Right hindlimb (tissue), 1 donor: ENCODE results near the gene ASMTL.
"Not testable (repeated sequence)": the region's sequence is repeated elsewhere in the genome, so short reads cannot be mapped to it uniquely, and the experiment has no call there.

Experiments
- DNase-seq: peaks from one replicate; pipeline ENCODE4 v3.0.0-alpha.2; 2018

The ASMTL gene

DNA sequence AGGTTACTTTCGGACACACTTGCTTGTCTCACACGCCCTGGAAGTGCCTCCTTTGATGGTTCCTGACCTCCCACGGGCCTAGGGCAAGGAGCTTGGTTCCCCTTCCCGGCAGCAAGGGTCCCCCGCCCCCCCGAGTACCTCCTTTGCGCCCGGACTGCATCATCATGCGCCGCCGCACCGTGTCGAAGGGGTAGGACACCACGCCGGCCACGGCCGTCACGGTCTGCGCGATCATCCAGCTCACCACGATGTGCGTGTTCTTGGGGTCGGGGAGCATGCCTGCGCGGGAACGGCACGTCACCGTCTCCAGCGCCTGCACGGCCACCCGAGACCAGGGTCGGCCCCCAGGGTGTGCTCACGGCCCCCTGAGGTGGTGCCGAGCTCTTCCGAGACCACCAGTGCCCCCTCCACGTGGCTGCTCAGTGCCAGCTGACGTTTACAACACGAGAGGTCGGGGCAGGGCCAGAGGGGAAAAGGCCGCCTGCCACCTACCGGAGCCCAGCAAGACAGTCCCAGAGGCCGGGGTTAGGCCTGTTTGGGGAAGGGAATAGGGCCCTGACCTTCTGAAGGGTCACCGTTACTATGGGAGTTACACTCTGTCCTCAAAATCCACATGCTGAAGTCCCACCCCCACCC, 65.5 kb downstream of the ASMTL start:
- no peak for DNase-seq

- no peak for DNase-seq
Measured at GRCh38 chrX:1386338-1387127, 66.2 kb downstream of the ASMTL start.

DNA sequence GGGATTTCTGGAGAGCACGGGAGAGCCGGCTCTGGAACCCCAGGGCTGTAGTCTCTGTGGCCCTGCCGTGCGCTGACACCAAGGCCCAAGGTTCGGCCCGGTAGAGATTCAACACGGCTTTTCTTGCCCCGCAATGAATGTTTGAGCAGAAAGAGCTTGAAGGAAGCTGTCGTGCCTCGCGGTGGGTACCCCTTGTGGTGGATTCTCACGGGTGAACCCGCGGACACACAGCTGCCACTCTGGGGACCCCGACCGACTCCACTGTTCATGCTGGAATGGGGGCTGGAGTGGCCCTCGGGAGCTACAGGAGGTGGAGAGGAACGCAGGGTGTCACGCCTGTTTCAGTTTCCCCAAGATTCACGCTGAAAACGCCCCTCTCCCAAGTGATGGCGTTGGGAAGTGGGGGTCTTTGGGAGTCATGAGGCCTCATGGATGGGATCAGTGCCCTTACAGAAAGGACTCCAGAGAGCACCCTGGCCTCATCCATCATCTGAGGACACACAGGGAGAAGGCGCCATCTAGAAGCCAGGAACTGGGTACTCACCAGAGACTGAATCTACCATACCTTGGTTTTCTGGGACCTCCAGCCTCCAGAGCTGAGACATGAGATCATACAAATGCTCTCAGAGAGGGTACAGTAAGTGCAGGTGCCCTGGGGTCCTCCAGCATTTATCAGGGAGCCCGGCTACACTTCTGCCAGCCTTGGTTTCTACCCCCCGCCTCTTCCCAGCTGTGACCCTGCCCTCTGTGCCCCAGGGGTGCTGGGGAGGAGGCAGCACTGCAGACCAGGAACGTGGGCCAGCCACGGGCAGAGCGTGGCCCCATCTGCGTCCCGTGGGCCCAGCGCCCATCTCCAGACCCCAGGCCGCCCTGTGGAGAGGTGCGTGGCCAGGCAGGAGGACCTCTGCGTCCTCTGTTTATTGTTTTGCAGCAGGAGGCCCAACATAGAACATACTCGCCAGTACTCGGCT, 67.2 kb downstream of the ASMTL start:
- no peak for DNase-seq

GRCh38 chrX:1384658-1385252, 68.0 kb downstream of the ASMTL start:
- no peak for DNase-seq

- DNase-seq = no peak
Measured at GRCh38 chrX:1380672-1381233, 72.0 kb downstream of the ASMTL start.

- DNase-seq = no peak
Measured at GRCh38 chrX:1378306-1378759, 74.4 kb downstream of the ASMTL start.

GRCh38 chrX:1368385-1368698, 84.4 kb downstream of the ASMTL start:
- DNase-seq = no peak

GRCh38 chrX:1366363-1366762, 86.3 kb downstream of the ASMTL start:
- DNase-seq = not testable (repeated sequence)

DNA sequence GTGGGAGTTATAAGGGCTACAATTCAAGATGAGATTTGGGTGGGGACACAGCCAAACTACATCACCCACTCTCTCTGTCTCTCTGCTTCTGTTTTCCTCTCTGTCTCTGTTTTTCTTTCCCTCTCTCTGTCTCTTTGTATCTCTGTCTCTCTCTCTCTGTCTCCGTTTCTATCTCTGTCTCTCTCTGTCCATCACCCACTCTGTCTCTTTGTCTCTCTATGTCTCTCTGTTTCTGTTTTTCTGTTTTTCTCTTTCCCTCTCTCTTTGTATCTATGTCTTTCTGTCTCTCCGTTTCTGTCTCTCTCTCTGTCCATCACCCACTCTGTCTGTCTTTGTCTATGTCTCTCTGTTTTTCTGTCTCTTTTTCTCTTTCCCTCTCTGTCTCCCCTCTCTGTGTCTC, 90.8 kb downstream of the ASMTL start:
- DNase-seq = no peak

DNA sequence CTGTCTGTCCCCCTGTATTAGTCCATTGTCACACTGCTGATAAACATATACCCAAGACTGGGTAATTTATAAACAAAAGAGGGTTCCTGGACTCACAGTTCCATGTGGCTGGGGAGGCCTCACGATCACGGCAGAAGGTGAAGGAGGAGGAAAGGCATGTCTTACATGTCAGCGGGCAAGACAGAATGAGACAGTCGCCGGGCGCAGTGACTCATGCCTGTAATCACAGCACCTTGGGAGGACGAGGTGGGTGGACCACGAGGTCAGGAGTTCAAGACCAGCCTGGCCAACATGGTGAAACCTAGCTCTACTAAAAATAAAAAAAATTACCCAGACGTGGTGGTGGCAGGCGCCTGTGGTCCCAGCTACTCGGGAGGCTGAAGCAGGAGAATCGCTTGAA, 91.4 kb downstream of the ASMTL start:
- DNase-seq = no peak

DNA sequence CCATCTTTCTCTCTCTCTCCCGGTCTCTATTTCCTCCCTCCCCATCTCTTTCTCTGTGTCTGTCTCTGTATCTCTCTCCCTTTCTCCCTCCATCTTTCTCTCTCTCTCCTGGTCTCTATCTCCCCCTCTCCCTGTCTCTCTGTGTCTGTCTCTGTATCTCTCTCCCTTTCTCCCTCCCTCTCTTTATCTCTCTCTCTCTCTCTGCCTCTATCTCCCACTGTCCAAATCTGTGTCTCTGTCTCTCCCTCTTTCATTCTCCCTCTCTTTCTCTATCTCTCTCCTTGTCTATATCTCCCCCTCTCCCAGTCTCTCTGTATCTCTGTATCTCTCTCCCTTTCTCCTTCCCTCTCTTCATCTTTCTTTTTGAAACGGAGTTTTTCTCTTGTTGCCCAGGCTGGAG, 92.5 kb downstream of the ASMTL start:
- DNase-seq = no peak

- DNase-seq = no peak
Measured at GRCh38 chrX:1359477-1359873, 93.2 kb downstream of the ASMTL start.

GRCh38 chrX:1358793-1359476, 93.8 kb downstream of the ASMTL start:
- DNase-seq = no peak

- DNase-seq = no peak
Measured at GRCh38 chrX:1357993-1358392, 94.7 kb downstream of the ASMTL start.

DNA sequence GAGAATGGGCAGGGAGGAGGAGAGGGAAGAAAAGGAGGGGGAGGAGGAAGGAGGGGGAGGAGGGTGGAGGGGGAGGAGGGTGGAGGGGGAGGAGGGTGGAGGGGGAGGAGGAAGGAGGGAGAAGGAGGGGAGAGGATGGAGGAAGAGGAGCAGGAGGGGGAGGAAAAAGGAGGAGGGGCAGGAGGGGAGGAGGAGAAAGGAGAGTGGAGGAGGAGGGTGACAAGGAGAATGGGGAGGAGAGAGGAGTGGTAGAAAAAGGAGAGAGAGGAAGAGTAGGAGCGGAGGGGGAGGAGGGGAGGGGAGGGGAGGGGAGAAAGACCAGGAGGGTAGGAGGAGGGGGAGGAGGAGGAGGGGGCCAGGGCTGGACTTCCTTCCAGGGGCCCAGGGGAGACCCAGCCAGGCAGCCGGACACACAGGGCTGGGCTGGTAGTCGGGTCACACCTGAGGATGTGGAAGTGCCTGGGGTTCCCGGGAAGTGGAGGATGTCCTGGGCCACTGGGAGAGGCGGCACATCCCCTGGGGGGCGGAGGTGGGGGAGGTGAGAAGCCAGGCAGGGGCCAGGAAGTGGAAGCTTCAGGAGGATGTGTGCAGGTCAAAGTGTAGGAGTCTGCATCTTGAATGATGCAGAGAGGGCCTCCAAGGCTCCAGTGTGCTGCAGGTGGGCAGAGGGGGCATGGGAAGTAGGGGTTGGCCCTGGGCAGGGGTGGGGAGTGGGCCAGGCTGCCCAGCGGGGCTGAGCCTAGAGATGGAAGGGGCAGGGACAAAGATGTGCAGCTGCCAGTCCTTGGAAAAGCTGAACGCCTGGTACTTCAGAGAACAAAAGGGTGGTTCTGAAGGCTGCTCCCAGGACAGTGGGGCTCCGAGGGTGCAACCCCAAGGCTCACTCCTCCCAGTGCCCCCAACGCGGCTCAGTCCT, 97.3 kb downstream of the ASMTL start:
- no peak for DNase-seq

DNA sequence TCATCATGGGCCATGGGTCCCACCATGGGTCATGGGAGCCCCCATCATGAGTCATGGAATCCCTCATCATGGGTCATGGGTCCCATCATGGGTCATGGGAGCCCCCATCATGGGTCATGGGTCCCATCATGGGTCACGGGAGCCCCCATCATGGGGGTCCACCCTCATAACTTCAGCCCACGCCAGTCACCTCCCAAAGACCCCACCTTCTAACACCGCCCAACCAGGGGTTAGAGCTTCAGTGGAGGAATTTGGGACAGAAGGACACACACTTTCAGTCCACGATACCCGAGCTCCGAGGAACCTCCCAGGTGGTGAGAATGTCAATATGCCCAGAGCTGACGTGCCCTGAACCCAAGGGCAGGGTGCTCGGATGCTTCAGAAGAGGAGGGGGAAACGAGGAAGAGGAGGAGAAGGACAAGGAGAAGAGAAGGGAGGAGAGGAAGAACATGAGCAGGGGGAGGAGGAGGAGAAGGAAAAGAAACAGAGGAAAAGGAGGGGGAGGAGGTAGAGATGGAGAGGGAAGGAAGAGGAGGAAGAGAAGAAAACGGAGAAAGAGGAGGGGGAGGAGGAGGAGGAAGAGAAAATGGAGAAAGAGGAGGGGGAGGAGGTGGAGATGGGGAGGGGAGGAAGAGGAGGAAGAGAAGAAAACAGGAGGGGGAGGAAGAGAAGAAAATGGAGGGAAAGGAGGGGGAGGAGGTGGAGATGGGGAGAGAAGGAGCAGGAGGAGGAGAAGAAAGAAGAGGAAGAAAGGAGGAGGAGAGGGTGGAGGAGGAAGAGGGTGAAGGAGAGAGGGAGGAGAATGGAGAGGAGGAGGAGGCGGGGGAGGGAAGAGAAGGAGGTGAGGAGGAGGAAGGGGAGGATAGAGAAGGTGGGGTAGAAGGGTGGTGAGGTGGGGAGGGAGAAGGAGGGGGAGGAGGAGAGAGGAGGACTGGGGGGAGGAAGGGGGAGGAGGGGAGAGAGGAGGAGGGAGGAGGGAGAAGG, 98.4 kb downstream of the ASMTL start:
- no peak for DNase-seq
